NCI-H510A treated with DMSO at 0.1 percent for 48 hours (cell line): ENCODE data around the gene MED22.

Experiments used
- DNase-seq: peaks from one replicate; lab custom pipeline; 2025; lab: John Stamatoyannopoulos, UW

The MED22 gene

DNA sequence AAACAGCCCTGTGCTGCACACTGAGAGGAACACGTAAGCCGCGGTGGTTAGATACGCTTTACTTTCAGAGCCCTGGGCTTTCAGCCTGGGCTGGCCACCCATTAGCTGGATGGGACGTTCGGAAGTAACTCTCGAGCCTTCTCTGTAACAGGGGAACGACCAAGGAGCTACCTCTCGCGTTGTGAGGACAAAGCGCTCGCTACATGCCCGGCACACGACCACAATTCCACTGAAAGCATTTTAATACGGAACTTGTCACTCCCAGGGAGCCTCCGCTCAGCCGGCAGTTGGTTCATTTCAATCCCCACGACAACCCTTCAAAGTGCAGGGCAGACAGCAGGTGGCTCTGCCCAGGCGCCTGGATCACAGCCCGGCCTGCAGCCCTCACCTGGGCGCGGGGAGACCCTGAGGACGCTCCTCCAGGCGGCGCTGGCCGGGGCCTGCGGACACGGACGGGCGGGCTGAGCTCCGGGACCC lies 8.0 kb upstream of the MED22 start:
- DNase-seq, result no peak

DNA sequence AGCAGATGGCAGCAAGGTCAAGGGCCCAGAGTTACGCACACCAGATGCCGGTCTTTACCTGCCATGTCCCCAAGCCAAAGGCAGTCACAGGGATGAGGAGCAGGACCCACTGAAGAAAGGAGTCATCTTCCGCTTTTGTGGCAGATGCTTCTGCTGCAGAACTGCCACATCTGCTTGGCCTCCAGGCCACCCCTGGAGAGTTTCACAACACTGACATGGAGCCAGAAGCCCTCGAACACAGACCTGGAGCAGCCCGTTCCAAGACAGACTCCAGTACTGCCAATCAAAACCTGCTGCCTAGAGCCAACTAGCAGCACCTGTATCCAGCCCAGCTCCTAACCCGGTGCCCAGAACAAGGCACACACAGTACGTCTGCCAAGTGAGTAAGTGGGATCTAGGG lies 6.8 kb upstream of the MED22 start:
- no peak for DNase-seq

DNA sequence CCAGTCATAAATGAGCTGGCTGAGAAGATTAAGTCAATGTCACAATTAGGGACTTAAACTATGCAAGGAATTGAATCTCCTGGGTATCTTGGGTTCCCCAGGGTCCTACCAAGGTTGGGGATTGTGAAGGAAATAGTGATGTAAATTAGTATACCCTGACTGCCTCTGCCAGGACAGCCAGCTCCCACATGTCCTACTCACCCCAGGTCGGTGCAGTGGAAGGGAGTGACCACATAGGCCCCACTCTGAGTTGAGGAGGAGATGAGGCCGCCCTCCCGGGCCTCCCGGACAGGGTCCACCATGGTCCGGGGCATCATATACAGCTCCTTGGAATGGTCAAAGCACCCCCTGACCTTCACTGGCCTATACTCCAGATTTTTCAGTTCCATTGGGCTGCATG lies 5.6 kb upstream of the MED22 start:
- DNase-seq, result no peak

DNA sequence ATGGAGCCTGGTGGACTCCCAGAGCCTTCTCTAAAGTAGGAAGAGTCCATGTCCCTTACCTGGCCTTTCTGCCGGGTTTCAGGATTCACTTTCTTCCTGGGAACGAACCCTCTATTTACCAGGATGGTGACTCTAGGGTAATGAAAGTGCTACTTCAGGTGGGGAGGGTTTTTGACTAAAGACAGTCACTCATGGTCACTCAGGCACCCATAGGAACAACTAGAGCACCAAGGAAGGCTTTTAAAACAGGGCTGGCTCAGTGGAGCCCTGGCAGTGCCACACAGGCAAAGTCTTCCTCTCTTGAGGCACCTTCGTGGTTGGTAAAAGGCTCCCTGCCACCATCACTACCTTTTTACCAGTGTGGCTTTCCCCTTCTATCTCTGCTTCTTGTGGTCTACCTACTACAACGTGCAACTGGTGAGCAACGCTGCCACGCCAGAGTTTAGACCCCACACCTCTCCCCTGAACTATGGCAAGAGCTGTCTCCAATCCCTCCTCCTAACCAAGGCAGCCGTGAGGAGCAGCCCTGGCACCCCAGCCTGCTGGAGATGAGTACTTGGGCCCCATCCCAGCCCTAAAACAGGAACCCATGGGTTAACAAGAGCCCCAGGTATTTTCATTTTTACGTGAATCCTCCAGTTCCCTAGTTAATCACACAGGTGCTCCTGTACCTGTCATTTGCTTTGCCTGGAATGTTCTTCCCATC lies 4.9 kb upstream of the MED22 start:
- DNase-seq, result no peak

DNA sequence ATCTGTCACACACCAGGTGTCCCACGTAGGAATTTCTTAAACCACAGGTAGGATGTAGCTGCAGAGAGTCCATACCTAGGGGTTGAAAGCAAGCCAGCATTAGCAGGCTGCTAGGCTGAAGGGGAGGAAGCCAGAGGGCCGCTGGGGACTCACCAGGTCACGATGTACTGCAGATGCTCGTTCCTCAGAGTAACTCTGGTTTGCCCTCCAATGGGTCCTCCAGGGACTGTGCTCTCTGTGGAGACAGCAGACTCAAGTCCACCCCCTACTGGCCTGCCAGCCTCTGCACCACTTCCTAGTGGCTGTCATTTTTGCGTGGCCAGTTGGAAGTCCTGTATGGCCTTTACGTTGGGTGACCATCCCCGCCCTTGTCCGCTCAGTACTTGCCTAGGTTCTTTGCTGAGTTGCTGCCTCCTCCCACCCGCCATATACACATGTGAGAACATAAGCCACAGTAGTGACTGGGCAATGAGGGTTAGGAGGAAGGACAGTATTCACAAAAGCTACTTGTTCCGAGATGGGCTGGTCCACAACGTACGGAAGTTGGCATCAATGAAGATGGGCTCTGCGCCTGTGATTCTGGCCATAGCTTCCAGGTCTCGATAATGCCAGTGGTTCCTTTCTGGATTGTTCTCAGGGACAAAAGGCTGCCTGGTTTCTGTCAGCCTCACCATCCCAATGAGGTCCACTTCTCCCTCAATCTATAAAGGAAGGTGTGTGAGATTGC lies 4.1 kb upstream of the MED22 start:
- DNase-seq, result peak; percentile 28

DNA sequence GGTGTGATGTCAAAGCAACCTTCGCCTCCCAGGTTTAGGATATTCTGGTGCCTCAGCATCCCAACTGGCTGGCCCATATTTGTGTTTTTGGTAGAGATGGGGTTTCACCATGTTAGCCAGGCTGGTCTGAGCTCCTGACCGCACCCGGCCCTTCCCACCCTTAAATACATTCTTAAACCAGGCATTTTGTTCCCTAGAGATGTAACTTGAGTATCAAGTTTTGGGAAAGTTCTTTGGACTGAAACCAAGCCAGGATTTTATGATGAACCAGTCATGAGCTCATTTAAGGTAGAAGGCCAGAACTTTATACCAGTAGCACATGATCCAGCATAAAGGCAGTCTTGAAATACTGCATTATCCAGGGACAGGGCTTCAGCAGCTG lies 3.6 kb upstream of the MED22 start:
- no peak for DNase-seq

DNA sequence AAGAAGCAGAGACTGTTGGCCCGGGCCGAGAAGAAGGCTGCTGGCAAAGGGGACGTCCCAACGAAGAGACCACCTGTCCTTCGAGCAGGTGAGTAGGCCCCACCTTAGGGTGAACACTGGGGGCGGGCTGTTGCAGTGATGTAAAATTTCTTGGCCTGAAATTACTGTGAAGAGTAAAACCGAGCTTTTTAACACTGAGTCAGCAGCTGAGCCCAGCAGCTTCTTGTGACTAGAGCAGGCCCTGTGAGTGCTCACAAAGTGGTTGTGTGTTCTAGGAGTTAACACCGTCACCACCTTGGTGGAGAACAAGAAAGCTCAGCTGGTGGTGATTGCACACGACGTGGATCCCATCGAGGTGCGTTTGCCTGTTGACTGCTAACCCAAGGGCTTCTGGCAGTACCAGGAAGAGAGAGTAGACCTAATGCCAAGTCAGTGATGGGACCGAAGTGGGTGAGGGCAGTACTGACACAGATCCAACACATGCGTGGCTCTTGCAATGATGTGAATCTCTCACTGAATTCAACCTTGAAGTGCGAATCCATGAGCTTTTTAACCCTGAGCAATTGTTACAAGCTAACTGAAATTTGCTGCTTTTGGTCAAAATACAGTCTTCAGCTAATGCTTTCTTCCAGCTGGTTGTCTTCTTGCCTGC lies 2.2 kb upstream of the MED22 start:
- no peak for DNase-seq

DNA sequence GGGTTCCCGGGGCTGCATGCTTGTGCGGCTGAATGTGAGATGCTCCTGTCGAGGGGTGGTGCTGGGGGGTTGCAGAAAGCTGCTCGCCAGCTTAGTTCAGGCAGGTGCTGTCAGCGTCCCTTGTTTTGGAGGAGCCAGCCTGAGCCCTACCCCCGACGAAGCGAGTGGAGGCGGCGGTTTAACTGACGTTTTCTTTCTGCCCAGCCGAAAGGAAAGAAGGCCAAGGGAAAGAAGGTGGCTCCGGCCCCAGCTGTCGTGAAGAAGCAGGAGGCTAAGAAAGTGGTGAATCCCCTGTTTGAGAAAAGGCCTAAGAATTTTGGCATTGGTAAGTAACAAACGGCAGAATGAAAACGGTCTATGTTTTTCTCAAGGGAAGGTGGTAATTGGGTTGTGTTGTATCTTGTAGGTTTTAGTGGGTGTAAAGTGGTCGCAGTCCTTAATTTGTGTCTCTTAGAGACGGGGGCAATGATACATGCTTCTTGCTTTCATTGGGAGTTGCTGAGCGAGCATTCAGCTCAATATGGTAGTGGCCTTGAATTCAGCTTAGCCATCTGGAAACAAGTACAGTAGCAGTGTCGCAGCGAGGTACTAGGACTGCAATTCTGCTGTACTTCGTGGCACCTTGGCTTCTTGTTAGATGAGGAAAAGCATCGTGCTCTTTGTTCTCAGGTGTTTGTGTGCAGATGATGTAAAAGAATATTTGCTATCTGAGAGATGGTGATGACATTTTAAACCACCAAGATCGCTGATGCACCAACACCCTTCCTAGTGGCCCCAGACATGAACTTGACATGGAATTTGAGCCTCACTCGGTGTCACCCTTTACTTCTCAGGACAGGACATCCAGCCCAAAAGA lies 1.0 kb upstream of the MED22 start:
- DNase-seq, result no peak

DNA sequence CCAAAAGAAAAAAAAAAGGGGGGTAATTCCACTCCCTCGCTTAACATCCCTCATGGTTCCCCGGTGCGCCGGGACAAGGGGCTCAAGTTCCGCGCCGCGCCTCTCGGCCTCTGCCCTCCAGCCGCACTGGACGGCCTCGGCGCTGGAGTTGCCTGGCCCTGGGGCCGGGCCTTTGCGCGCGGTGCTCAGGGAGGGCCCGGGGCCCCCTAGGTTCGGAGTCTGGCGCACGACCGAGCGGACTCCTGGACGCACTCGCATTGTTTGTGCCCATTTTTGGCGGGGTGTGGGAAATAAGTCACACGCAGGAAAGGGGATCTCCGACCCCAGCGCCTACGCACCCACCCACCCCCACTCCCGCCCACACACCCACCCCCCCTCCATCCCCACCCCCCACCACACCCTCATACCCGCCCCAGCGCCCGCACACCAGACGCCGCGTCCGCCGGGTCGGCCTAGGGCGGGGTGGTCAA lies 381 bp downstream of the MED22 start:
- DNase-seq, result no peak

DNA sequence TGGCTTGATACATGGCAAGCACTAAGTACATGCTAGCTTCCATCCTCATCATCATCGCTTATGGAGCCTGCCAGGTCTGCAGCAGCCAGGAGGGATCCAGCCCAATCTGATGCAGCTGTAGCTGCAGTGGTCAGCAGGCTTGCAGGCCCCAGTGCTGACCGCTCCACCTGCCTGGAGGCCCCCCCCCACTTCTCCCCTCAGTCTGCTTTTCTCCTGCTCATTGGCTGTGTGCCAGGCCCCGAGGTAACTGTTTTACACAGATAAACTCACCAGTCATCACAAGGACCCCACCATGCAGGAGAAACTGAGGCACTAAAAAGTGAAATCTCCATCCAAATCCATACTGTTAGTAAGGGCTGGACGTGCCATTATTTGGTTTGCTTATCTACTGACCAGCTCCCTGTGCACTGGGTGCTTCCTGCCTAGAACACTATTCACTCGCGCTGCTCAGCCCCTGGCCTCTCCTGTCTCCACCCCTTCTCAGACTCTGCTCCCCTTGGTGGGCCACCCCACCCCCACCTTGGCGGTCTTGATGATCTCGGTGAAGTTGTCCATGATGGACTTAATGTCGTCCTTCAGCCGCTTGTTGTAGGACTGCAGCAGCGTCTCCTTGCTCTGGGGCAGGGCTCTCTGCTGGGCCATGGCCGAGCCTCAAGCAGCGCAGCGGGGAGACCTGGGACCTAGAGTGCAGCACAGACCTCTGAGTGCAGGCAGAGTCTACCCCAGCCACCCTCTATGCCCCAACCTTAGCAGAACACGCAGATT lies 1.7 kb downstream of the MED22 start:
- no peak for DNase-seq

DNA sequence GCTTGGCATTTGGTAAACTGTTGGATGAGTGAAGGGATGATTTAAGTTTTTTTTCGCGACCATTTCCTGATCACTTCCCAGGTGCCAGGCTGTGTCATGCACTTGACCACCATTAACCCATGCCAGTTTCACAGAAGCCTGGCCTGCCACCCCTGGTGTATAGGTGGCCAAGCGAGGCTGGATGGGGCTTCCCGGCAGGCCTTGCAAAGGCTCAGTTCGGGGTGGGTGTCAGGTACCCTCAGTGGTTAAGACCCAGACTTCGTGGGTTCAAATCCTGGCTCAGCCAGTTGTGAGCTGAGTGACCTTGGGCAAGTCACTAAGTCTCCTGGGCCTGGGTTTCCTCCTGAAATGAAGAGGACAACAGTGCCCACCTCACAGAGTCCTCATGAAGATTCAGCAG lies 2.3 kb downstream of the MED22 start:
- DNase-seq, result no peak

DNA sequence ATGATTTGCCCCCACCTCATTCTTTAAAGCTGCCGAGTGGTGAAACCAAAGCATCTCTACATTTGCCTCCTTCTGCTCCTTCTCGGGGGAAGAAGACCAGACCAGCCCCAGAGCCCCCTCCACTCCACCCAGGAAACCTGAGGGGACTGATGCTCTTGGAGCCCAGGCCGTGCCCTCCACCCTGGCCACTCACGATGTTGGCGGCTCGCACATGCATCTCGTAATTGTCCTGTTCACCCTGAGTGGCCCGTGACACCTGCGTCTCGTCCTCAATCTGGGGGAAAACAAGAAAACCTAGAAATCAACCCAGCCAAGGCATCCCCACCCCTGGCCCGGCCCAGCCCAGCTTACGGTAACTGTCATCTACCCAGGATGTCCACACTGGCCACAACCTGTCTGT lies 3.0 kb downstream of the MED22 start:
- no peak for DNase-seq

DNA sequence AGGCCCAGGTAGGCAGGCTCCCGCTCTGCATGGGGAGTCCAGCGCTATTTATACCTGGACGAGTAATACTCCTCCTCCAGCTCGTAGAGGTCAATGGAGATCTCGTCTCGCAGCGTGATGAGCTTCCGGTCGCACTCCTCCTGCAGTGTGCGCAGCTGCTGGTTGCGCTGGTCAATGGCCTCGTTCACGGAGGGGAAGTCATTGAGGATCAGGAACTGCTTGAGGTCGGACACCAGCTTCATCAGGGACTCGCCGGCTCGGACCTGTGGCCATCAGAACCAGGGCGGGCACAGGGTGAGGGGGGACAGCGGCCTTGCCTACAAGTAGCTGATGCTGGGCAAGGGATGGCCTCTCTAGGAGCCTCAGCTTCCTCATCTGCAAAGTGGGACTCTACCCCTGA lies 3.9 kb downstream of the MED22 start:
- DNase-seq, result no peak

DNA sequence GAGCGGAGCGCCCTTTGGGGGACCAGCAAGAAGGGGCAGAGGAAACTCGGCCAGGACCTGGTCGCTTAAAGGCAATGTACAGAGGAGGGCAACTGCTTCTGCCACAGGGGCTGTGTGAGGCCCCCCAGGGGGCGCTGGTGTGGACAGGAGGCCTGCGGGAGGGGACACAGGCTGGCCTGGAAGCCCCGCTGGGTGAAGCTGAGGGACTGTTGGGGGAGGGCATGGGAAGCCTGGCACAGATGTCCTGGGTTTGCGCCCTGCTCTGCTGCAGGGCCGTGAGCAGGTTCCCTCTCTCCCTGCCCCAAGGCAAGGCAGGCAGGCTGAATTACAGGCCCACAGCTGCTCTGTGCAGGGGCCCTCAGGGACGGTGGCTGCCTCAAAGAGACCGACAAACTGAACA lies 5.4 kb downstream of the MED22 start:
- DNase-seq, result no peak

DNA sequence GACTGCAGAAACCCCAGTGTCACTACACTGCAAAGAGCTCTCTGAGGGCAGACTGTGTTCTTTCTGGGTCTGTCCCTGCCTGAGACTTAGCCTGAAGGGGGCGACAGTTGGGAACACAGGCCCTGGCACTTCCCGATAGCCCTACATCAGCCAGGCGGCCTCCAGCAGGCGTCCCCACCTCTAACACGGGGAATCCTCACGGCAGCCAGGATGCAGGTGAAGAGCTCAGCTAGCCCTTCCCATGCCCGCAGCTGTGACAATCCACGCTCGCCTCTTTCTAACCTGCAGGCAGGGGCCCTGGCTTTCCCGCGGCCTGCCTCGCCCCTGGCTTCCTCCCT lies 5.9 kb downstream of the MED22 start:
- no peak for DNase-seq

DNA sequence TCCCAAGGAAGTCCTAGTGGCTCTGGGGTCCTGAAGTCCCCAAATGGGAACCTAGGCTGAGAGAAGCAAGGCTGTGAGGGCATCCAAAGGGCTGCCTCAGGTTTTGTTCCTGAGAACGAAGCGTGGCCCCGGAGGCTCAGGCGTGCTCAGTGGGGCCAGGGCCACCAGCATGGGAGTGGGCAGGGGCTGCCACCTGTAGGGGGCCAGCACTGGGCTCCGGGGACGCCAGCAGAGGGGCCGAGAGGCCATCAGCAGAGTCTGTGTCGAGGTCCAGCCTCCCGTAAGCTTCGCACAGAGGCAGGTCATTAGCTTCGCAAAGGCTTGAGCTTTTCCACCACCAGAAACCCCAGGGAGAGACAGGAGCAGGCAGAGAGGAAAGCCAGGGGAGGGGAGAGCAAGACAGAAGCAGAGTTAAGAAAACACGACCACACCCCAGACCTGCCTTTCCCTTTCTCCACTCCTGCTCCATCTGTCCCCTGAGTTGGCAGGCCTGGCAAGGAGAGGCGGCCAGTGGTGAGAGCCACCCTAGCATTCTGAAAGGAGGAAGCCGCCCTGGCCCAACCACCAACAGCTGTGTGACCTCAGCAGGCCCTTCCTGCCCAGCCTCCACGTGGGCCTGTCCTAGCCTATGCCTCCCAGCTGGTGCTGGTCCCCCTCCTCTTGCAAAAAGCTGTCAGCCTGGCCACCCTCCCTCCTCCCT lies 6.4 kb downstream of the MED22 start:
- no peak for DNase-seq

DNA sequence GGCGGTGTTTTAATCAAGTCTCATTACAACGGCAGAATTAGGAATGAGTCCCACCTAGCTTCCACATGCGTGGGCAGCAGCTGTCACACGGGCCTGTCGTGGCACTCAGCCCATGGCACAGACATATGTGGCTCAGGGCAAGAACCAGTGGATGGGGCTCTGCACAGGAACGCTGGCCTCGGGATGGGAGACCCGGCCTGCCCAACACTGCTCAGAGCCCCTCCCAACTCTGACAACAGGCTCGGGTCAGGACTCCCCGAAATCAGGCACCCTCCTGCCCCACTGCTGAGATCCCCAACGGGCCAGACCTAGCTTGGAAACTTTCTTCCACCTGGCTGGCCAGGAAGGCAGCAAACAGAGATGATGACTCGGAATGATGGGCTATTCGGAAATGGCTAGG lies 7.0 kb downstream of the MED22 start:
- DNase-seq, result no peak

DNA sequence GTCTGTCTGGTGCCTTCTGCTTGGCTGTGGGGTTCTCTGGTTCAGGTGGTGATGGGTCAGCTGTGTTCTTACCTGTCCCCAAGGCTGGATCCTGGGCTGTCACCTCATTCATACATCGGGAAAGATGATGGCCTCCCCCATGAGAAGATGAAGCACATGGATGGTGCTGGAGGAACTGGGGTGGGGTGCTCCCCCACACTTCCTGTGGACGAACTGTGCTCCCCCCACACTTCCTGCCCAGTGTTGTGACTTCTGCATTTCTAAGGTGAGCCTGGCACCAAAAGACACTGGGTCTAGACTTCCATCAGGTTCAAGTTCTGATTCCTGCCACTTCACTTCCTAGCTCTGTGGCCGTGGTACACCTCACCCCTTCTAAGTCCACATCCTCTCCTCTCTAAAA lies 7.7 kb downstream of the MED22 start:
- no peak for DNase-seq

DNA sequence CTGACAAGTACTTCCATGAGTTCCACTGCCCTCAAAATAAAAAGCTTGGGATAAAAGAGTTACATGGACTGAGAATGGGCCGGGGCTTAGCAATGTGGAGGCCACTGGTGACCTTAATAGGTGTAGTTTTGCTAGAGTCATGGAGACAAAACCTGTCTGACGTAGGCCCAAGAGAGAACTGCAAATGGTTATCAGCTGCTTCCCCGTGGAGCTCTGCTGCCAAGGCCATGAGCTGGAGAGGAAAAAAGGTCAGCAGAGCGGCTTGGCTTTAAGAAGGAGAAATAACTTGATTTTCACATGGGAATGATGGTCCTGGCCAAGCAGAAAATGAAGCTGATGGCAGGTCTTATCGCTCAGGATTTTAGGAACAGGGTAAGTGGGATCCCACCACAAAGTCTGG lies 8.3 kb downstream of the MED22 start:
- DNase-seq, result no peak

DNA sequence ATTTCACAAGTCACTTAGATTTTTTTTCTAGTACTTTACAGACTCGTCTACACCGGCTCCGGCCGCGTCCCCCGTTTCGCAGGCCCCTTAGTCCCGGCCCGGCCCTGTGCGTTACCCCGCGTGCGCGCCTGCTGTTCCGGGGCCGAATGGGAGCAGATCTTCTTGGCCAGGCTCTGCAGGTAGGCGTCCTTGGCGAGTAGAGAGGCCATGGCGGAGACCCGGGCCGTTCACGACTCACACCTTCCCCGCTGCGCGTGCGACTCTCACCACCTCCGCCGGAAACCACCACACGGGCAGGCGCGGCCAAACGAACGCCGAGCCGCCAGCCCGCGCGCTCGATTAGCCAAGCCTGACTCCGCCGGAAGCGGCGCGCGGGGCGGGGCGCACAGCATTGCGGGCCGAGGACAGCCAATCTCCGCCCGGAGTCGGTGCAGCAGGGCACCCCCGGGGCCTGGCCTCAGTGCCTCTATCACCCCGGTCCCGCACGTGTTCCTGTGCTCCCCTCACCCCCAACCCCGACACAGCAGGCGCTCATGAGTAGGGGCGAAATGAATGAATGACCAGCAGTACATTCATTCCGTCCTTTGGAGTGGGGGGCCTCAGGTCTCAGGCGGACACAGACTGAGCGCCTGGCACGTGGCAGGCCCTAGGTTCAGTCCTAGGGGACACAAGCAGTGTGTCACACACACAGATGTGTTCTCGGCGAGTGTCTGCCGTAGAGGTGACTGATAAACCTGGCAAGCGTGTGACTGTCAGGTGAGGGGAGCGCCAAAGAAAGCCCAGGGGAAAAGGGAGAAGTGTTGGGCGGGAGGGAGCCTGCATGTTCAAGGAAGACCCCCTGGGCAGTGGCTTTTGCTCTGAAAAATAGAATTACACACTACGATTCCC lies 11.8 kb downstream of the MED22 start, which contains the start of gene SURF6:
SURF6 (minus strand) TSS at position 265 of the 888 bp plus-strand sequence; CDS start at position 209, 56 bp downstream.
- DNase-seq, result peak; percentile 93
